Endothelial cell of umbilical vein (primary cell): ENCODE results near the gene SNX9. TPM values are rescaled to one million over a fixed set of nuclear protein-coding genes. Genes with fewer than 3 reads are reported as not detected.

Experiments used
- BruUV-seq: library from RNA; stranded (reverse); fragments of 400-500 nt; replicated peaks from 2 replicates; lab custom pipeline; 2021; lab: Mats Ljungman, UMichigan
- CTCF ChIA-PET: fragments of 300-600, 350-600 bp; sonication (Branson Sonifier 250); formaldehyde crosslinking; loops from one replicate; lab custom pipeline; 2021; ENCODE audit warnings: antibody characterized with exemption, inconsistent platforms; lab: Charles Lee
- POLR2A ChIA-PET: fragments of 300-600, 350-600 bp; sonication (Branson Sonifier 250); formaldehyde crosslinking; loops from one replicate; lab custom pipeline; 2021; ENCODE audit warnings: antibody characterized with exemption, inconsistent platforms; lab: Charles Lee
- DNase-seq: peaks from one replicate; pipeline ENCODE4 v3.0.0-alpha.2; 2011; ENCODE audit warnings: low read depth, low spot score
- FAIRE-seq: peaks from 2 replicates; lab custom pipeline; 2011; peaks lifted over from hg19 to GRCh38; lab: Jason Lieb, UNC
- H2AFZ ChIP-seq: 2 replicates; pipeline ENCODE4 v1.6.0; 2012; ENCODE audit warnings: low read depth, low read length, control low read depth, inconsistent platforms
- H3K27ac ChIP-seq: 2 replicates; pipeline ENCODE4 v1.5.1; 2011; ENCODE audit warnings: low read depth, mild to moderate bottlenecking, control low read depth, low read length, moderate library complexity; ENCODE audit not compliant: insufficient read depth
- H3K27me3 ChIP-seq, 2 experiments: 2 replicates each; pipeline versions ENCODE4 v1.6.0 to v1.6.1; 2011; ENCODE audit warnings: low read length in 2 of 2, mixed read lengths in 1 of 2; ENCODE audit not compliant: control insufficient read depth in 2 of 2, insufficient read depth in 2 of 2
- H3K36me3 ChIP-seq, 2 experiments: 2 replicates in 1 of 2; 3 replicates in 1 of 2; pipeline ENCODE4 v1.5.1; 2011; ENCODE audit warnings: low read length in 2 of 2, mild to moderate bottlenecking in 1 of 2, moderate library complexity in 1 of 2; ENCODE audit not compliant: control insufficient read depth in 2 of 2, insufficient read depth in 2 of 2; ENCODE audit errors: extremely low read depth in 1 of 2
- H3K4me1 ChIP-seq: 3 replicates; pipeline ENCODE4 v1.5.1; 2011; ENCODE audit warnings: mild to moderate bottlenecking, low read length; ENCODE audit not compliant: control insufficient read depth, insufficient read depth; ENCODE audit errors: extremely low read depth
- H3K4me2 ChIP-seq: 2 replicates; pipeline ENCODE4 v1.6.1; 2011; ENCODE audit warnings: low read length, control low read depth, mixed read lengths; ENCODE audit not compliant: insufficient read depth
- H3K4me3 ChIP-seq, 3 experiments: fragments of 200-600 bp in 1 of 3; sonication (generic), shearing (Covaris generic) in 1 of 3; replicated peaks in 1 of 3; 2 replicates each; pipeline ENCODE4 v1.5.1; 2011 to 2016; ENCODE audit warnings: control low read depth in 3 of 3, low read length in 3 of 3, mild to moderate bottlenecking in 2 of 3, inconsistent platforms in 1 of 3, low read depth in 1 of 3, moderate library complexity in 1 of 3; ENCODE audit not compliant: insufficient read depth in 1 of 3
- H3K79me2 ChIP-seq: 2 replicates; pipeline ENCODE4 v1.6.0; 2012; ENCODE audit warnings: low read length, inconsistent platforms; ENCODE audit not compliant: control insufficient read depth, insufficient read depth
- H3K9ac ChIP-seq: replicated peaks from 2 replicates; pipeline ENCODE3; 2011; ENCODE audit warnings: low read length, control low read depth; ENCODE audit not compliant: insufficient read depth; ENCODE audit errors: extremely low read depth
- H3K9me1 ChIP-seq: replicated peaks from 3 replicates; pipeline ENCODE4 v1.6.0; 2011; ENCODE audit warnings: mild to moderate bottlenecking, low read length; ENCODE audit not compliant: control insufficient read depth, insufficient read depth; ENCODE audit errors: extremely low read depth
- H3K9me3 ChIP-seq: replicated peaks from 2 replicates; pipeline ENCODE4 v1.5.1; 2012; ENCODE audit warnings: low read length, inconsistent platforms; ENCODE audit not compliant: control insufficient read depth, insufficient read depth
- H4K20me1 ChIP-seq: replicated peaks from 2 replicates; pipeline ENCODE3; 2011; ENCODE audit warnings: mild to moderate bottlenecking, low read length; ENCODE audit not compliant: control insufficient read depth, insufficient read depth; ENCODE audit errors: extremely low read depth
- CTCF ChIP-seq, 2 donors: IDR thresholded peaks; 1 replicate in 1 of 2; 2 replicates in 1 of 2; pipeline ENCODE4 v1.5.1; 2011; ENCODE audit warnings: low read length in 2 of 2, mild to moderate bottlenecking in 2 of 2, moderate library complexity in 2 of 2, control low read depth in 1 of 2, inconsistent platforms in 1 of 2, low read depth in 1 of 2; ENCODE audit not compliant: insufficient read depth in 1 of 2; ENCODE audit errors: extremely low read depth in 1 of 2
- EZH2 ChIP-seq: IDR thresholded peaks from 2 replicates; pipeline ENCODE4 v1.6.1; 2012; ENCODE audit warnings: borderline replicate concordance, low read depth, mild to moderate bottlenecking, moderate library complexity, low read length, inconsistent platforms; ENCODE audit not compliant: severe bottlenecking
- FOS ChIP-seq: IDR thresholded peaks from 2 replicates; pipeline ENCODE4 v1.6.1; 2011; ENCODE audit warnings: mild to moderate bottlenecking, low read length, moderate library complexity, borderline replicate concordance; ENCODE audit not compliant: insufficient read depth
- GATA2 ChIP-seq: IDR thresholded peaks from 2 replicates; pipeline ENCODE4 v1.7.0; 2011; ENCODE audit warnings: low read depth, mild to moderate bottlenecking, moderate library complexity, mixed read lengths, low read length; ENCODE audit not compliant: insufficient read length, insufficient read depth
- JUN ChIP-seq: IDR thresholded peaks from 2 replicates; pipeline ENCODE4 v1.6.1; 2011; ENCODE audit warnings: borderline replicate concordance, low read depth; ENCODE audit not compliant: insufficient read length, insufficient read depth
- MYC ChIP-seq: IDR thresholded peaks from one replicate; pipeline ENCODE4 v1.6.1; 2011; ENCODE audit warnings: mild to moderate bottlenecking, low read depth, low read length
- POLR2AphosphoS5 ChIP-seq: IDR thresholded peaks from 2 replicates; pipeline ENCODE4 v1.6.1; 2012; ENCODE audit warnings: low read depth, mild to moderate bottlenecking, control low read depth, low read length, moderate library complexity; ENCODE audit not compliant: insufficient read depth
- dilution Hi-C: fragments of 300-500 bp; cut with MboI; formaldehyde crosslinking; loops from one replicate; pipeline ENCODE4 v1.15.0; 2019; ENCODE audit warnings: low sequenced_read_pairs; ENCODE audit not compliant: extremely low pct_ligation_motif_present
- intact Hi-C: fragments of 100-400 bp; cut with micrococcal nuclease; formaldehyde crosslinking; loops from one replicate; pipeline ENCODE4 v1.10.0; 2022
- polyA plus RNA-seq, 4 experiments: library from polyadenylated mRNA; depleted of rRNA in 3 of 4; stranded (reverse) in 3 of 4; unstranded in 1 of 4; fragments of >200 nt; gene quantifications; 2 replicates each; pipeline versions ENCODE4 v1.2.1 to v1.2.3, GENCODE V29; 2011 to 2012; ENCODE audit warnings: missing spikeins in 1 of 4
- total RNA-seq: library from RNA; stranded (reverse); gene quantifications from 2 replicates; pipeline ENCODE4 v1.2.3, GENCODE V29; 2021
- TF ChIP-seq, protein P1 (sequence below): IDR thresholded peaks from 2 replicates; pipeline ENCODE4 v1.6.1; 2011; ENCODE audit not compliant: insufficient read depth, insufficient read length

The SNX9 gene
- total and polyA plus RNA-seq, 2 donors (not counting 3 experiments of a cell fraction or from before 2014, with no cell fraction given) = 27.5 to 54.5 TPM

DNA sequence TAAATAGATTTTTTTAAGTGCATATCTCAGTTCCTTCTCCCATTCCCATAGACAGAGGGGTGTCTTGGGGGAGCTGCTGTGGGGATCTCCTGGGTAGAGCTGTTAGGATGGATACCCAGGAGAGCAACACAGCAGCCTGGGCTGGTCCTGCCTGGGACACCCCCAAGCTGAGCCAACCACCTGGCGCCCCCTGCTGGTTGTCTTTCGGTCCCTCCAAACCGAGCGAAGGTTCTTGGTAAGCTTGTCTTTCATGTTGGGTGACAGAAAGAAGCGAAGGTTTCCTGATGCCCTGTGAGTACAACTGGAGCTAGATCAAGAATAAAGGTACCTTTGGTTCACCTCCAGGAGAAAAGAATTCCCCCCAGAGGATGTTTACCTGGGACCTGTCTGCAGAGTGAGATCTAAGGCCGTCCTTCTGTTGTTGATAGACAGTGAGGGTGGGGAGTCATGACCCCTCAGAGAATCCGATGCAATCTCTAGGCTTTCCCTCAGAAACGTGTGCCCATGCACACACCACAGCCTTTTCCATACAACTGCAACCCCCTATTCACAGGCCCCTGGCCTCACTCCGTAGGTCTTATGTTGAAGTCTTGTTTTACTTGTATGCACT, 50.8 kb downstream of the SNX9 start:
- POLR2A ChIA-PET = interaction anchor here (1.4 kb wide), 1 partner anchor 109 kb away, joined by 5 read pairs; no protein-coding TSS in a partner anchor
- peak; percentile 92 for FAIRE-seq
- no peaks in the 10 kb centered on the region for H3K27me3 ChIP-seq
- H3K4me1 ChIP-seq = peaks cover 10% of the 10 kb centered on the region
- no peaks in the 10 kb centered on the region for H3K9me1 ChIP-seq
- no peak overlapping the region for H3K4me2 ChIP-seq
- CTCF ChIA-PET = interaction anchor here (0.6 to 4.8 kb wide), 40 partner anchors 10 to 559 kb away, joined by 3 to 235 read pairs (median 4); no protein-coding TSS in a partner anchor
- H3K27ac ChIP-seq = no peak overlapping the region
- TF ChIP-seq POLR2AphosphoS5 (no peak), GATA2 (no peak), CTCF (IDR thresholded peaks at IDR 0.05; ENCODE audit: extremely low read depth in 1 of 2, insufficient read depth in 1 of 2, low read depth in 1 of 2, low read length in 2 of 2) (peak; percentile 79 to 87)
- H3K4me3 ChIP-seq = no peak overlapping the region
- no peaks in the 10 kb centered on the region for H3K9me3 ChIP-seq
- no peaks in the 10 kb centered on the region for H4K20me1 ChIP-seq
- H3K9ac ChIP-seq = no peak overlapping the region
- no peak overlapping the region for H2AFZ ChIP-seq
- intact Hi-C loops (loop anchor here (1.0 to 2.0 kb wide), 3 partner anchors 49 to 205 kb away; no protein-coding TSS in a partner anchor), dilution Hi-C loops (no loop called here)
- peaks cover 11 to 29% of the 10 kb centered on the region in 2 experiments for H3K36me3 ChIP-seq
- DNase-seq = peak; percentile 79
- no TSS peak for BruUV-seq
- H3K79me2 ChIP-seq = peaks cover 22% of the 10 kb centered on the region

DNA sequence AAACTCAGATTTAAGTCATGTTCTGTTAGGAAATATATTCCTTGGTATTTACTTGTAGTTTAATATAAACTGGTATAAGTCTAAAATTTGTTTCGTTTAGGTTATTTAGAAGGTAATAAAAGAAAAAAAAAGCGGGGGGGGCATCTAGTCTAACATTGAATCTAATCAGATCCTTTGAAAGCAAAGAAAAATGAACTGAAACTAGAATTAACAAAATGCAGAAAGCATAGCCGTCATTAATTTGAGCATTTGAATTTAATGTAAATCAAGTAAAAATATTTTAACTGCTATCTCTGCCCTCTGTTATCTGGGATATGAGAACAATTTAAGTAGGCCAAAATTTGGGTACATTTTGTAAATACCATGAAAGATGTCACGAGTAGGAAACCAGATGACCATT, 54.1 kb downstream of the SNX9 start:
- ChIA-PET POLR2A (interaction anchor here (0.7 kb wide), 1 partner anchor 31 kb away, joined by 6 read pairs; no protein-coding TSS in a partner anchor), CTCF (interaction anchor here (0.9 kb wide), 1 partner anchor 120 kb away, joined by 4 read pairs; no protein-coding TSS in a partner anchor)
- H3K9me1 ChIP-seq = no peaks in the 10 kb centered on the region
- H3K4me3 ChIP-seq = no peak overlapping the region
- H3K9me3 ChIP-seq = no peaks in the 10 kb centered on the region
- H3K4me2 ChIP-seq = no peak overlapping the region
- peaks cover 9% of the 10 kb centered on the region for H3K79me2 ChIP-seq
- dilution Hi-C loops (no loop called here), intact Hi-C loops (no loop called here)
- H3K36me3 ChIP-seq = peaks cover 19% of the 10 kb centered on the region in 2 experiments
- H3K27me3 ChIP-seq = no peaks in the 10 kb centered on the region
- H4K20me1 ChIP-seq = no peaks in the 10 kb centered on the region
- BruUV-seq = no TSS peak
- H3K4me1 ChIP-seq = peaks cover 2% of the 10 kb centered on the region
- H3K9ac ChIP-seq = no peak overlapping the region
- DNase-seq (no peak), FAIRE-seq (no peak)
- H3K27ac ChIP-seq = no peak overlapping the region
- H2AFZ ChIP-seq = no peak overlapping the region
- no peak for TF ChIP-seq GATA2
- no peak for TF ChIP-seq POLR2AphosphoS5
- TF ChIP-seq EZH2 = no peak
- TF ChIP-seq CTCF (IDR thresholded peaks at IDR 0.05; ENCODE audit: extremely low read depth in 1 of 2, insufficient read depth in 1 of 2, low read depth in 1 of 2, low read length in 2 of 2) = no peak
- TF ChIP-seq, protein P1, sequence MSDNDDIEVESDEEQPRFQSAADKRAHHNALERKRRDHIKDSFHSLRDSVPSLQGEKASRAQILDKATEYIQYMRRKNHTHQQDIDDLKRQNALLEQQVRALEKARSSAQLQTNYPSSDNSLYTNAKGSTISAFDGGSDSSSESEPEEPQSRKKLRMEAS = no peak
- no peak for TF ChIP-seq JUN
- TF ChIP-seq MYC = no peak
- no peak for TF ChIP-seq FOS
